Endothelial cell of umbilical vein (primary cell): ENCODE data around the gene ZBTB22. TPM values are rescaled to one million over a fixed set of nuclear protein-coding genes. Genes with fewer than 3 reads are reported as not detected.

Experiments
- BruUV-seq: library from RNA; stranded (reverse); fragments of 400-500 nt; replicated peaks from 2 replicates; lab custom pipeline; 2021; lab: Mats Ljungman, UMichigan
- CTCF ChIA-PET: fragments of 300-600, 350-600 bp; sonication (Branson Sonifier 250); formaldehyde crosslinking; loops from one replicate; lab custom pipeline; 2021; ENCODE audit warnings: antibody characterized with exemption, inconsistent platforms; lab: Charles Lee
- POLR2A ChIA-PET: fragments of 300-600, 350-600 bp; sonication (Branson Sonifier 250); formaldehyde crosslinking; loops from one replicate; lab custom pipeline; 2021; ENCODE audit warnings: antibody characterized with exemption, inconsistent platforms; lab: Charles Lee
- DNase-seq: peaks from one replicate; pipeline ENCODE4 v3.0.0-alpha.2; 2011; ENCODE audit warnings: low read depth, low spot score
- FAIRE-seq: peaks from 2 replicates; lab custom pipeline; 2011; peaks lifted over from hg19 to GRCh38; lab: Jason Lieb, UNC
- H2AFZ ChIP-seq: 2 replicates; pipeline ENCODE4 v1.6.0; 2012; ENCODE audit warnings: low read depth, low read length, control low read depth, inconsistent platforms
- H3K27ac ChIP-seq: 2 replicates; pipeline ENCODE4 v1.5.1; 2011; ENCODE audit warnings: low read depth, mild to moderate bottlenecking, control low read depth, low read length, moderate library complexity; ENCODE audit not compliant: insufficient read depth
- H3K27me3 ChIP-seq, 2 experiments: 2 replicates each; pipeline versions ENCODE4 v1.6.0 to v1.6.1; 2011; ENCODE audit warnings: low read length in 2 of 2, mixed read lengths in 1 of 2; ENCODE audit not compliant: control insufficient read depth in 2 of 2, insufficient read depth in 2 of 2
- H3K36me3 ChIP-seq, 2 experiments: 2 replicates in 1 of 2; 3 replicates in 1 of 2; pipeline ENCODE4 v1.5.1; 2011; ENCODE audit warnings: low read length in 2 of 2, mild to moderate bottlenecking in 1 of 2, moderate library complexity in 1 of 2; ENCODE audit not compliant: control insufficient read depth in 2 of 2, insufficient read depth in 2 of 2; ENCODE audit errors: extremely low read depth in 1 of 2
- H3K4me1 ChIP-seq: 3 replicates; pipeline ENCODE4 v1.5.1; 2011; ENCODE audit warnings: mild to moderate bottlenecking, low read length; ENCODE audit not compliant: control insufficient read depth, insufficient read depth; ENCODE audit errors: extremely low read depth
- H3K4me2 ChIP-seq: 2 replicates; pipeline ENCODE4 v1.6.1; 2011; ENCODE audit warnings: low read length, control low read depth, mixed read lengths; ENCODE audit not compliant: insufficient read depth
- H3K4me3 ChIP-seq, 3 experiments: fragments of 200-600 bp in 1 of 3; sonication (generic), shearing (Covaris generic) in 1 of 3; replicated peaks in 1 of 3; 2 replicates each; pipeline ENCODE4 v1.5.1; 2011 to 2016; ENCODE audit warnings: control low read depth in 3 of 3, low read length in 3 of 3, mild to moderate bottlenecking in 2 of 3, inconsistent platforms in 1 of 3, low read depth in 1 of 3, moderate library complexity in 1 of 3; ENCODE audit not compliant: insufficient read depth in 1 of 3
- H3K79me2 ChIP-seq: 2 replicates; pipeline ENCODE4 v1.6.0; 2012; ENCODE audit warnings: low read length, inconsistent platforms; ENCODE audit not compliant: control insufficient read depth, insufficient read depth
- H3K9ac ChIP-seq: replicated peaks from 2 replicates; pipeline ENCODE3; 2011; ENCODE audit warnings: low read length, control low read depth; ENCODE audit not compliant: insufficient read depth; ENCODE audit errors: extremely low read depth
- H3K9me1 ChIP-seq: replicated peaks from 3 replicates; pipeline ENCODE4 v1.6.0; 2011; ENCODE audit warnings: mild to moderate bottlenecking, low read length; ENCODE audit not compliant: control insufficient read depth, insufficient read depth; ENCODE audit errors: extremely low read depth
- H3K9me3 ChIP-seq: replicated peaks from 2 replicates; pipeline ENCODE4 v1.5.1; 2012; ENCODE audit warnings: low read length, inconsistent platforms; ENCODE audit not compliant: control insufficient read depth, insufficient read depth
- H4K20me1 ChIP-seq: replicated peaks from 2 replicates; pipeline ENCODE3; 2011; ENCODE audit warnings: mild to moderate bottlenecking, low read length; ENCODE audit not compliant: control insufficient read depth, insufficient read depth; ENCODE audit errors: extremely low read depth
- CTCF ChIP-seq, 2 donors: IDR thresholded peaks; 1 replicate in 1 of 2; 2 replicates in 1 of 2; pipeline ENCODE4 v1.5.1; 2011; ENCODE audit warnings: low read length in 2 of 2, mild to moderate bottlenecking in 2 of 2, moderate library complexity in 2 of 2, control low read depth in 1 of 2, inconsistent platforms in 1 of 2, low read depth in 1 of 2; ENCODE audit not compliant: insufficient read depth in 1 of 2; ENCODE audit errors: extremely low read depth in 1 of 2
- FOS ChIP-seq: IDR thresholded peaks from 2 replicates; pipeline ENCODE4 v1.6.1; 2011; ENCODE audit warnings: mild to moderate bottlenecking, low read length, moderate library complexity, borderline replicate concordance; ENCODE audit not compliant: insufficient read depth
- GATA2 ChIP-seq: IDR thresholded peaks from 2 replicates; pipeline ENCODE4 v1.7.0; 2011; ENCODE audit warnings: low read depth, mild to moderate bottlenecking, moderate library complexity, mixed read lengths, low read length; ENCODE audit not compliant: insufficient read length, insufficient read depth
- JUN ChIP-seq: IDR thresholded peaks from 2 replicates; pipeline ENCODE4 v1.6.1; 2011; ENCODE audit warnings: borderline replicate concordance, low read depth; ENCODE audit not compliant: insufficient read length, insufficient read depth
- MAX ChIP-seq: IDR thresholded peaks from 2 replicates; pipeline ENCODE4 v1.6.1; 2011; ENCODE audit not compliant: insufficient read depth, insufficient read length
- MYC ChIP-seq: IDR thresholded peaks from one replicate; pipeline ENCODE4 v1.6.1; 2011; ENCODE audit warnings: mild to moderate bottlenecking, low read depth, low read length
- POLR2AphosphoS5 ChIP-seq: IDR thresholded peaks from 2 replicates; pipeline ENCODE4 v1.6.1; 2012; ENCODE audit warnings: low read depth, mild to moderate bottlenecking, control low read depth, low read length, moderate library complexity; ENCODE audit not compliant: insufficient read depth
- dilution Hi-C: fragments of 300-500 bp; cut with MboI; formaldehyde crosslinking; loops from one replicate; pipeline ENCODE4 v1.15.0; 2019; ENCODE audit warnings: low sequenced_read_pairs; ENCODE audit not compliant: extremely low pct_ligation_motif_present
- intact Hi-C: fragments of 100-400 bp; cut with micrococcal nuclease; formaldehyde crosslinking; loops from one replicate; pipeline ENCODE4 v1.10.0; 2022
- polyA plus RNA-seq, 4 experiments: library from polyadenylated mRNA; depleted of rRNA in 3 of 4; stranded (reverse) in 3 of 4; unstranded in 1 of 4; fragments of >200 nt; gene quantifications; 2 replicates each; pipeline versions ENCODE4 v1.2.1 to v1.2.3, GENCODE V29; 2011 to 2012; ENCODE audit warnings: missing spikeins in 1 of 4
- total RNA-seq: library from RNA; stranded (reverse); gene quantifications from 2 replicates; pipeline ENCODE4 v1.2.3, GENCODE V29; 2021

Gene ZBTB22
- total and polyA plus RNA-seq, 2 donors (not counting 3 experiments of a cell fraction or from before 2014, with no cell fraction given): 12.6 to 15.4 TPM

GRCh38 chr6:33329058-33329457 is 11.5 kb upstream of the ZBTB22 start:
- CTCF ChIA-PET: interaction anchor here (1.0 kb wide), 1 partner anchor 31 kb away, joined by 3 read pairs; no protein-coding TSS in a partner anchor
- H4K20me1 ChIP-seq: no peaks in the 10 kb centered on the region
- intact Hi-C loops: no loop called here

More at GRCh38 chr6:33329058-33329457, 11.5 kb upstream of the ZBTB22 start:
- BruUV-seq: no TSS peak
- Histone ChIP-seq H3K4me1 (peaks cover under 1% of the 10 kb centered on the region), H3K4me2 (no peak overlapping the region), H3K9me3 (no peaks in the 10 kb centered on the region), H3K36me3 (no peaks in the 10 kb centered on the region), H3K9ac (no peak overlapping the region), H3K9me1 (no peaks in the 10 kb centered on the region), H3K79me2 (no peaks in the 10 kb centered on the region), H2AFZ (no peak overlapping the region), H3K27ac (no peak overlapping the region), H3K4me3 (no peak overlapping the region), H3K27me3 (no peaks in the 10 kb centered on the region)
- POLR2A ChIA-PET: interaction anchor here (0.6 kb wide), 1 partner anchor 1075 kb away, joined by 3 read pairs; no protein-coding TSS in a partner anchor
- TF ChIP-seq CTCF (IDR thresholded peaks at IDR 0.05; ENCODE audit: extremely low read depth in 1 of 2, insufficient read depth in 1 of 2, low read depth in 1 of 2, low read length in 2 of 2) (no peak), FOS (no peak), JUN (no peak), MAX (no peak), POLR2AphosphoS5 (no peak), MYC (no peak), GATA2 (no peak)
- no peak for DNase-seq
- dilution Hi-C loops: no loop called here
- no peak for FAIRE-seq
